ENCODE data around the gene SP3. TPM values are rescaled to one million over a fixed set of nuclear protein-coding genes. Genes with fewer than 3 reads are reported as not detected.

Gene SP3
- polyA plus RNA-seq, 1 donor (not counting 4 experiments of a cell fraction or from before 2014, with no cell fraction given) = 46.7 TPM

GRCh38 chr2:174008720-174009119 lies 43.5 kb upstream of the SP3 start:
- TF ChIP-seq EZH2 (IDR thresholded peaks at IDR 0.05; ENCODE audit: low read length) (no peak), CTCF (optimal IDR thresholded peaks at IDR 0.05 in 1 of 3, IDR thresholded peaks at IDR 0.05 in 1 of 3, conservative IDR thresholded peaks at IDR 0.05 in 1 of 3; ENCODE audit: extremely low read depth in 1 of 3, insufficient read depth in 2 of 3, low read length in 3 of 3) (no peak)
- no peaks in the 10 kb centered on the region for H3K79me2 ChIP-seq (ENCODE audit: control insufficient read depth, insufficient read depth, low read length)
- no peaks in the 10 kb centered on the region for H4K20me1 ChIP-seq (ENCODE audit: control insufficient read depth, extremely low read depth, insufficient read depth, low read length)
- no peak overlapping the region for H3K27ac ChIP-seq (ENCODE audit: control insufficient read depth, insufficient read depth, low read length)
- H2AFZ ChIP-seq (ENCODE audit: control insufficient read depth, low read length) = no peak overlapping the region
- H3K4me2 ChIP-seq (ENCODE audit: control insufficient read depth, extremely low read depth, insufficient read depth, low read depth, low read length) = no peak overlapping the region
- DNase-seq (ENCODE audit: low read depth, low spot score) (no peak), FAIRE-seq (no peak)
- H3K36me3 ChIP-seq (ENCODE audit: control insufficient read depth in 2 of 2, extremely low read depth in 1 of 2, insufficient read depth in 2 of 2, low read length in 2 of 2) = no peaks in the 10 kb centered on the region
- H3K4me1 ChIP-seq (ENCODE audit: control insufficient read depth, extremely low read depth, insufficient read depth, low read length) = peaks cover 22% of the 10 kb centered on the region
- H3K27me3 ChIP-seq (ENCODE audit: control insufficient read depth, extremely low read depth, insufficient read depth, low read length) = no peaks in the 10 kb centered on the region
- dilution Hi-C loops (cut with MboI; ENCODE audit: extremely low pct_ligation_motif_present, low sequenced_read_pairs) = no loop called here
- H3K4me3 ChIP-seq (ENCODE audit: control insufficient read depth in 2 of 3, extremely low read depth in 1 of 3, insufficient read depth in 2 of 3, low read depth in 1 of 3, low read length in 3 of 3) = no peak overlapping the region
- no peak overlapping the region for H3K9ac ChIP-seq (ENCODE audit: control insufficient read depth, extremely low read depth, insufficient read depth, low read length)
- H3K9me1 ChIP-seq (ENCODE audit: control insufficient read depth, extremely low read depth, insufficient read depth, low read length) = no peaks in the 10 kb centered on the region
- H3K9me3 ChIP-seq (ENCODE audit: control insufficient read depth, low read depth, low read length) = no peaks in the 10 kb centered on the region

GRCh38 chr2:174007010-174007409 lies 41.8 kb upstream of the SP3 start:
- Histone ChIP-seq H3K9me3 (ENCODE audit: control insufficient read depth, low read depth, low read length) (no peaks in the 10 kb centered on the region), H3K36me3 (ENCODE audit: control insufficient read depth in 2 of 2, extremely low read depth in 1 of 2, insufficient read depth in 2 of 2, low read length in 2 of 2) (no peaks in the 10 kb centered on the region), H4K20me1 (ENCODE audit: control insufficient read depth, extremely low read depth, insufficient read depth, low read length) (no peaks in the 10 kb centered on the region), H3K9me1 (ENCODE audit: control insufficient read depth, extremely low read depth, insufficient read depth, low read length) (no peaks in the 10 kb centered on the region), H3K4me2 (ENCODE audit: control insufficient read depth, extremely low read depth, insufficient read depth, low read depth, low read length) (no peak overlapping the region), H3K4me3 (ENCODE audit: control insufficient read depth in 2 of 3, extremely low read depth in 1 of 3, insufficient read depth in 2 of 3, low read depth in 1 of 3, low read length in 3 of 3) (no peak overlapping the region), H3K9ac (ENCODE audit: control insufficient read depth, extremely low read depth, insufficient read depth, low read length) (no peak overlapping the region), H3K27ac (ENCODE audit: control insufficient read depth, insufficient read depth, low read length) (no peak overlapping the region), H3K27me3 (ENCODE audit: control insufficient read depth, extremely low read depth, insufficient read depth, low read length) (no peaks in the 10 kb centered on the region), H2AFZ (ENCODE audit: control insufficient read depth, low read length) (no peak overlapping the region), H3K4me1 (ENCODE audit: control insufficient read depth, extremely low read depth, insufficient read depth, low read length) (peaks cover 10% of the 10 kb centered on the region), H3K79me2 (ENCODE audit: control insufficient read depth, insufficient read depth, low read length) (no peaks in the 10 kb centered on the region)
- DNase-seq (ENCODE audit: low read depth, low spot score) = no peak
- TF ChIP-seq CTCF (optimal IDR thresholded peaks at IDR 0.05 in 1 of 3, IDR thresholded peaks at IDR 0.05 in 1 of 3, conservative IDR thresholded peaks at IDR 0.05 in 1 of 3; ENCODE audit: extremely low read depth in 1 of 3, insufficient read depth in 2 of 3, low read length in 3 of 3) (no peak), EZH2 (IDR thresholded peaks at IDR 0.05; ENCODE audit: low read length) (no peak)
- no peak for FAIRE-seq
- dilution Hi-C loops (cut with MboI; ENCODE audit: extremely low pct_ligation_motif_present, low sequenced_read_pairs) = no loop called here

Data from keratinocyte (primary cell).